Sciatic nerve (tissue), 2 donors: Measurements from ENCODE around the gene MDC1. TPM values are rescaled to one million over a fixed set of nuclear protein-coding genes. Genes with fewer than 3 reads are reported as not detected.
"Not testable (repeated sequence)": the region's sequence is repeated elsewhere in the genome, so short reads cannot be mapped to it uniquely, and the experiment has no call there.

Experiments used
- ATAC-seq: fragments of 200-7000 bp; cut with Tn5 transposase; one replicate; pipeline ENCODE4 v1.9.1; 2020; ENCODE audit warnings: mild to moderate bottlenecking, moderate library complexity
- DNase-seq: peaks from one replicate; pipeline ENCODE4 v3.0.0-alpha.2; 2020; ENCODE audit warnings: low spot score
- intact Hi-C: fragments of 100-400 bp; cut with DNase I; formaldehyde crosslinking; loops from one replicate; pipeline ENCODE4 v1.14.2; 2022
- total RNA-seq: library from RNA; stranded (reverse); fragmentation: NEBNext Ultra II Directional; extraction: Animal tissue kit (Norgen Biotek cat#: 25700); gene quantifications from one replicate; pipeline ENCODE4 v1.2.1, GENCODE V29; 2021
- donor health status: DM: no; HTN: no; CAD: no.
- donor health status: DM: no; HTN: no; CAD: no.

MDC1 gene, protein sequence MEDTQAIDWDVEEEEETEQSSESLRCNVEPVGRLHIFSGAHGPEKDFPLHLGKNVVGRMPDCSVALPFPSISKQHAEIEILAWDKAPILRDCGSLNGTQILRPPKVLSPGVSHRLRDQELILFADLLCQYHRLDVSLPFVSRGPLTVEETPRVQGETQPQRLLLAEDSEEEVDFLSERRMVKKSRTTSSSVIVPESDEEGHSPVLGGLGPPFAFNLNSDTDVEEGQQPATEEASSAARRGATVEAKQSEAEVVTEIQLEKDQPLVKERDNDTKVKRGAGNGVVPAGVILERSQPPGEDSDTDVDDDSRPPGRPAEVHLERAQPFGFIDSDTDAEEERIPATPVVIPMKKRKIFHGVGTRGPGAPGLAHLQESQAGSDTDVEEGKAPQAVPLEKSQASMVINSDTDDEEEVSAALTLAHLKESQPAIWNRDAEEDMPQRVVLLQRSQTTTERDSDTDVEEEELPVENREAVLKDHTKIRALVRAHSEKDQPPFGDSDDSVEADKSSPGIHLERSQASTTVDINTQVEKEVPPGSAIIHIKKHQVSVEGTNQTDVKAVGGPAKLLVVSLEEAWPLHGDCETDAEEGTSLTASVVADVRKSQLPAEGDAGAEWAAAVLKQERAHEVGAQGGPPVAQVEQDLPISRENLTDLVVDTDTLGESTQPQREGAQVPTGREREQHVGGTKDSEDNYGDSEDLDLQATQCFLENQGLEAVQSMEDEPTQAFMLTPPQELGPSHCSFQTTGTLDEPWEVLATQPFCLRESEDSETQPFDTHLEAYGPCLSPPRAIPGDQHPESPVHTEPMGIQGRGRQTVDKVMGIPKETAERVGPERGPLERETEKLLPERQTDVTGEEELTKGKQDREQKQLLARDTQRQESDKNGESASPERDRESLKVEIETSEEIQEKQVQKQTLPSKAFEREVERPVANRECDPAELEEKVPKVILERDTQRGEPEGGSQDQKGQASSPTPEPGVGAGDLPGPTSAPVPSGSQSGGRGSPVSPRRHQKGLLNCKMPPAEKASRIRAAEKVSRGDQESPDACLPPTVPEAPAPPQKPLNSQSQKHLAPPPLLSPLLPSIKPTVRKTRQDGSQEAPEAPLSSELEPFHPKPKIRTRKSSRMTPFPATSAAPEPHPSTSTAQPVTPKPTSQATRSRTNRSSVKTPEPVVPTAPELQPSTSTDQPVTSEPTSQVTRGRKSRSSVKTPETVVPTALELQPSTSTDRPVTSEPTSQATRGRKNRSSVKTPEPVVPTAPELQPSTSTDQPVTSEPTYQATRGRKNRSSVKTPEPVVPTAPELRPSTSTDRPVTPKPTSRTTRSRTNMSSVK (N-terminal part only)
- 43.2 TPM for total RNA-seq

DNA sequence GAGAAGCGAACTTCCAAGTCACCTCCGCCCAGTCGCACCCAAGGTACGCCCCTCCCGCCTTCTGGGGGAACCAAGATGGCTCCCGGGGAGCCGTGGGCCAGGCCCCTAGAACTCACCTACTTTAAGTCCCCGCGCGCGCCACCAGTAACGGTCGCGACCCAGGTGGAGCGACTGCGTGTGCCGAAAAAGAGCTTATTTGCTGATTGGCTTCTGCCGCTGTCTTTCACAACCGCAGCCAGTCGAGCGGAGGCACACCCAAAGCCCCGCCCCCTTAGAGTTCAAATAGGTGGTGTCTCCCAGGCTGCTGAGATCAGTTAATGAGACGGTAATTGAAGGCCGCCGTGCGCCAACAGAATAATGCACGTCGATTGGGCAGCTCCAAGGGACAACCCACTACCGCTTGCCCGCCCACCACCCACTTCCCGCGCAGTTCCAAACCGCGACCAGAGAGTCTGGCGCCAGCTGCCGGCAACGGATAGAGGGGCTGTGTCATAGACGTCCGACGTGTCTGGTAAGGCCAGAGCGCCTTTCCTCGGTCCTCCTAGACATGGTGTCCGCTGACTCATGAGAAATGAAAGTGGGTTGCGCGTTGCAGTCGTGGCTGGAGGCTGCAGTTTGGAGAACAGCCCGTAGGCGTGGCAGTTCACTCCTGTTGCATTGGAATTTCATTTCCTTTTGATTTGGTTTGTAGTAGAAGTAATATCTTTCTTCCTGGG is at the start of gene MDC1:
Gene MDC1 (minus strand): TSS at position 153 of the 716 bp plus-strand sequence. CDS start 2,106 bp downstream, outside the sequence.
- DNase-seq (peak; percentile 99), ATAC-seq (peak; percentile 90)
- intact Hi-C loops, result no loop called here

DNA sequence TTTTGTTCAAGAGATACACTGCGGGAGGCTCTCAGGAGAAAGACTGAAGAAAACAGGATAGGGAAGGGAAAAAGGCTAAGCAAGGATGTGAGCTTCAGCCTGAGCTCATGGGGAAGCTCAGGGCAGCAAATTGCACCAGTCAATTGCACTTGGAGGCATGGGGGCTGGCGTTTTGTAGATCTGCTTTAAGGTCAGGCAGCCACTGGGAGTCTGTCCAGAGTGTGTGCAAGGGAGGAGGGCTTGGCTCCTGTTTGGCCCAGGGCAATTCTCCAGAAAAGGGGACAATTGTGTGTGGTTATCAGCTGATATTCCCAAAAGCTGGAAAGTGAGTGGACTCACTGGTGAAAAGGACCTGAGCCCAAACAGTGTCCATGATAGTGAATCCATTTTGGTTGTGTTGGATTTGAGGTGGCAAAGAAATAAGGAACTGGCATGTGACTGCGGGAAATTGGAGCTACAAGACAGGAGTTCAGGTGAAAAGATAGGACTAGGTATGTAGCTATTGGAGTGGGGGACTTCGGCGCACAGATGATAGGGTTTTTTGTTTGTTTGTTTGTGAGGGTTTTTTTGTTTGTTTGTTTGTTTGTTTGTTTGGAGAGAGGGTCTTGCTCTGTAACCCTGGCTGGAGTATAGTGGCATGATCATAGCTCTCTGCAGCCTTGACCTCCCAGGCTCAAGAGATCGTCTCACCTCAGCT is 49.5 kb upstream of the MDC1 start:
- DNase-seq (no peak), ATAC-seq (no peak)
- intact Hi-C loops, result no loop called here

DNA sequence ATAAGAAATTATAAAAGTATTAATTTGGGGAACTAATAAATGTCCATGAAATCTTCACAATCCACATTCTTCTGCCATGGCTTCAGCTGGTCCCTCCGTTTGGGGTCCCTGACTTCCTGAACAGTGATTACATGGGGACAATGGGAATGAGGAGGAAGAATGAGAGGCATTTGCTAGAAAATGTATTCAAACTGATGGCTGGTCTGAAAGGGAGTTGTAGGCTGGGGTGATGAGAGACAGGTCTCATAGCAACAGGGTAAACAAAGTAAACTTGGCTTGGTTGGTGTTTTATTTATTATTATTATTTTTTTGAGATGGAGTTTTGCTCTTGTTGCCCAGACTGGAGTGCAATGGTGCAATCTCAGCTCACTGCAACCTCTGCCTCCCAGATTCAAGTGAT is 48.4 kb upstream of the MDC1 start:
- ATAC-seq, DNase-seq, intact Hi-C loops: not testable (repeated sequence)

- intact Hi-C loops, DNase-seq, ATAC-seq: not testable (repeated sequence)
These were observed 47.5 kb upstream of the MDC1 start for GRCh38 chr6:30764490-30765043.

- DNase-seq (no peak), ATAC-seq (peak; percentile 79)
- intact Hi-C loops, result no loop called here
These were observed 46.8 kb upstream of the MDC1 start for GRCh38 chr6:30763618-30764489.

DNA sequence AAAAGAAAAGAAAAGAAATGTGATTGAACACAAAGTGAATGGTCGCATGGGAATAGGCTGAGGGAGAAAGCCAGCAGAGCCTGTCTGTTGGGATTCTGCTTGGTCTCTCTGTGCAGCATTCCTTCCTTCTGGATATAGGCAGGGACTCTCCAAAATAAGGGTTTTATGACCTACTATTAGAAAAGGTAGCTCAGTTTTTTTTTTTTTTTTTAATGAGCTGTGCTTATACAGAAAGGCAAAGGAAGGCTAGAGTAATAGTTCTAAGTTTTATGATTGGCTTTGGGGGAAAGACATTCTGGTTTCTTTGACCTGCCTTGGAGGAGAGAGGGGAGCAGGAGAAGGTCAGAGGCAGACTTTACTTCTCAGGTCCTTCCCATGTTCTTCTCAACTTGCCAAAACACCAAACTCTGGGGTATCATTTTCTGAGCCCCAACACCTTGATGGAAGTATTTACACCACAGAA is 46.1 kb upstream of the MDC1 start:
- ATAC-seq, result no peak

DNA sequence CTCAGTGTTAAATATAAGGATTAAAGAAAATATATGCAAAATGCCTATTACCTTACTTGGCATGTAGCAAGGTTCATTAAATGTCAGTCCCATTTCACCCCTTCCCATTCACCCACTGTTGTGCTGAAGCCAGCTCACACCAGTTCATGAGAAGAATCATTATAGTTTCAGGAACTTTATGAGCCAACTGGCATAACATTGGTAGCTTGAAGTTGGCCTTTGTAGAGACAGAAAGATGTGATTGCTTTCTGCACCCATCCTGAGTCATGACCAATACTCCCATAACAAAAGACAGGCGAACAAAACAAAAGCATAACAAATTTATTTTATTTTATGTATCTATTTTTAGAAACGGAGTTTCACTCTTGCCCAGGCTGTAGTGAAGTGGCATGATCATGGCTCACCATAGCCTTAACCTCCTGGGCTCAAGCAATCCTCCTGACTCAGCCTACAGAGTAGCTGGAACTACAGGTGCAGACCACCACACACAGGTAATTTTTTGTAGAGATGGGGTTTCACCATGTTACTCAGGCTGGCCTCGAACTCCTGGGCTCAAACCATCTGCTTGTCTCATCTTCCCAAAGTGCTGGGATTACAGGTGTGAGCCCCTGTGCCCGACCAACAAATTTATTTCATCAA is 44.8 kb upstream of the MDC1 start:
- DNase-seq (no peak), ATAC-seq (no peak)
- intact Hi-C loops, result no loop called here

More for the DNA sequence above, 46.1 kb upstream of the MDC1 start:
- intact Hi-C loops, result no loop called here
- DNase-seq, result no peak

DNA sequence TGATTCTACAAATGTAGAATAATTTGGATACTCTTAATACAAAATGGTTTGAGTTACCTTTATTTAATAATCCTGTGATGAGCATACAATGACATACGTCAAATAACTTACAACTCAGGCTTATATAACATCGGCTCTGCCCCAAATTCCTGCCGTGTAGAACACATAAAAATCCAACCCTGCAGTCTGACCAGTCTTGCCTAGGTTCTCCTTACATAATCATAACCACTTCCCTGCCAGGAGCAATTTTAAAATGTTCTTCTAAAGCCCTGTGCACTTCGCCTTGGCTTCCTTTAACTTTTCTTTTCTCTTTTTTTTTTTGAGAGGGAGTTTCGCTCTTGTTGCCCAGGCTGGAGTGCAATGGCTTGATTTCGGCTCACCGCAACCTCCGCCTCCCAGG is 43.5 kb upstream of the MDC1 start:
- no peak for DNase-seq
- no peak for ATAC-seq
- intact Hi-C loops, result no loop called here

DNA sequence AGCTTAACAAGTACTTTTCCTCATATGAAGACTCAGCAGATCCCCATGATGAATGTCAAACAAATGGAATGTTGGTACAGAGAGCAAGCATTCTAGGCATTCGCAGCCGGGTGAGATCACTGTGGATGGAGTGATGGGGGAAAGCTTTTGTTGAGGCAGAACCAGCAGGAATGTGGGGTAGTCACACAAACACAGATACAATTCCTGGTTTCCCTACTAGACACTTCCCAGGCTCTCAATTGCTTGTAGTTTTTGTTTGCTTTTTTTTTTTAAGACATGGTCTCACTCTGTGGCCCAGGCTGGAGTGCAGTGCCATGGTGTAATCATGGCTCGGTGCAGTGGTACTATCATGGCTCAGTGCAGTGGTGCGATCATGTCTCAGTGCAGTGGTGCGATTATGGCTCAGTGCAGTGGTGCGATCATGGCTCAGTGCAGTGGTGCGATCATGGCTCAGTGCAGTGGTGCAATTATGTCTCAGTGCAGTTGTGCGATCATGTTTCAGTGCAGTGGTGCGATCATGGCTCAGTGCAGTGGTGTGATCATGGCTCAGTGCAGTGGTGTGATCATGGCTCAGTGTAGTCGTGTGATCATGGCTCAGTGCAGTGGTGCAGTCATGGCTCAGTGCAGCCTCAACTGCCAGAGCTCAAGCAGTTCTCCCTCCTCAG is 42.6 kb upstream of the MDC1 start:
- intact Hi-C loops, result no loop called here
- ATAC-seq (no peak), DNase-seq (no peak)

DNA sequence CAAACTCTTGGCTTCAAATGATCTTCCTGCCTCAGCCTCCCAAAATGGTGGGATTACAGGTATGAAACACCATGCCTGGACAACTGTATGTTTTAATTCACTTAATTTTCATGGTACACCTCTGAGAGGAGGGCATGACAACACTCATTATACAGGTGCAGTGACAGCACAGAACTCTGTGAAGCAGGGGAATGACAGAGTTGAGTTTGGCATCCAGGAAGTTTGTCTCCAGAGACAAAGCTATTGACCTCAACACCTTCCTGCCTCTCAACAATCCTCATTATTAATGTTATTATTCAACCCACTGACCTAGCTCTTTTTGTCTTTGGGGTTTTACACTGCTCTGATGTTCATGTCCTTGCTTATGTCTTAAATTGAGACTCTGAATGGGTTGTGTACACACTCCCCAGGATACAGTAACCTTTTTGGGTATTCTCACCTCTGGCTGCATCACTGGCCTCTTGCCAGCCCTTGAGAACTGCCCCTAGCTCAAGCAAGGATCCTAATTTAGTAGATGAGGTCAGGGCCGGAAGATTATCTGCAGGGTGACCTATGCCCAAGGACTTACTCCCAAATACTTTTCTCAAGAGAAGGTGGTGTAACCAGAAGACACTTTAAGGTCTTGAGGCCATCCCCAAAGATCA is 40.3 kb upstream of the MDC1 start:
- no peak for DNase-seq
- ATAC-seq, result no peak
- intact Hi-C loops, result no loop called here

- intact Hi-C loops, ATAC-seq, DNase-seq: not testable (repeated sequence)
These were observed 39.4 kb upstream of the MDC1 start for GRCh38 chr6:30756405-30757003.

DNA sequence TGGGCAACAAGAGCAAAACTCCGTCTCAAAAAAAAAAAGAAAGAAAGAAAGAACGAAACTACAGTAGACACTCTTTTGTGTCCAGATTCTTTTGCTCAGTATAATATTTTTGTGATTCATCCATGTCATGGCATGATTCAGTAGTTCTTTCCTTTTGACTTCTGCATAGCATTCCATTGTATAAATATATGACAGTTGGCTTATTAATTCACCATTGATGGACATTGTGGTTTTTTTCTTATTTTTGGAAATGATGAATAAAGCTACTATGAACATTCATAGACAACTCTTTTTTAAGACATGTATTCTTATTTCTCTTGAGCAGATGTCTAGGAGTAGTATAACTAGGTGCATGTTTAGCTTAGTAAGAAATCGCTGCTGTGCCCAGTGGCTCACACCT is 37.5 kb upstream of the MDC1 start:
- intact Hi-C loops, result no loop called here
- DNase-seq, result no peak
- ATAC-seq, result no peak

DNA sequence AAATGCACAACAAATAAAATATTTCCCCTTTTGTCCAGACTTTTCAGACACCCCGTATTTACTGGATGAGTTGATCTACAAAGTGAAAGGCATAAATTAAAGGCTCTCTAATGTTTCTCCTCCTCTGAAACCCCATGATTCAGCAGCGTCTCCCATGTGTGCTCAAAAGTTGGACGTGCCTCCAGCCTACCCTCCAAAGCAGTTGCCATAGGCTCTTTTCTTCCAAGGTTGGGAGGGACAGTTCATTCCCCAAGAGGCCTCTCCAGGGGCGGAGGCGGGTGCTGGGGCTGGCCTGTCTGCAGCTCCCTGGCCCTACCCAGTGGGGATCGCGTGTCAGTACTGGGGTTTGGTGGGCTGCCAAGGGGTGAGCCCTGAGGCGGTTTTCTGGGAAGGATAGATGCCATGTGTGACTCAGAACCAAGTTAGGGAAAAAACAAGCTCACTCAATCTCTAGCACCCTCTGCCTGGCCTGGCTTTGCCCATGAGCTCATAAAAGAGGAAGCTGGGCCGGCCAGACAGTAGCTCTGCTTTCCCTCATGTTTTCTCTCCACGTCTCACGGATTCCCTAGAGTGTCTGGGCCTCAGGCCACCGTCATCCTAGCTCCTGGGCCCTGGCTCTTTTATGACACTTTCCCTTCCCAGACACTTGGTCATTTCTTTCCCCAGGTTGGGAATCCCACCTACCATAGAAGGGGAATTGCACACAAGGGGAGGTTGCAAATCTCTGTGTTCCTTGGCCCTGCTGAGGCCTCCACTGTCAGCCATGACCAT is 35.3 kb upstream of the MDC1 start:
- DNase-seq, result peak; percentile 96
- ATAC-seq, result peak; percentile 95
- intact Hi-C loops, result no loop called here

DNA sequence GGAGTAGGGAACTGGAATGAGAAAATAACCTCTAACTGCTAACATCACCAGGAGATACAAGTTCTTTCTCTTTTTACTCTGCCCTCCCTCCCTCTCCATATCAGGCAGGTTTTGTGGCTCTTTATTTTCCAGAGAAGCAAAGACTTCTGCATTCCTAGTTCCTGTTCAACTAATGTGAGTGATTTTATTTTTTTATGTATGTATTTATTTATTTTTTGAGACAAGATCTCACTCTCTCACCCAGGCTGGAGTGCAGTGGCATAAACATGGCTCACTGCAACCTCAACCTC is 33.2 kb upstream of the MDC1 start:
- ATAC-seq (no peak), DNase-seq (no peak)
- intact Hi-C loops, result no loop called here
